Activated CD8-positive, alpha-beta memory T cell treated with anti-CD3 and anti-CD28 coated beads, Interleukin-2, amount 50 U/mL, for 1 hour (primary cell): ENCODE data around the gene INPP5A.

Experiments used
- DNase-seq: peaks from one replicate; pipeline ENCODE4 v3.0.0-alpha.2; 2020; ENCODE audit errors: extremely low read depth

The INPP5A gene

DNA sequence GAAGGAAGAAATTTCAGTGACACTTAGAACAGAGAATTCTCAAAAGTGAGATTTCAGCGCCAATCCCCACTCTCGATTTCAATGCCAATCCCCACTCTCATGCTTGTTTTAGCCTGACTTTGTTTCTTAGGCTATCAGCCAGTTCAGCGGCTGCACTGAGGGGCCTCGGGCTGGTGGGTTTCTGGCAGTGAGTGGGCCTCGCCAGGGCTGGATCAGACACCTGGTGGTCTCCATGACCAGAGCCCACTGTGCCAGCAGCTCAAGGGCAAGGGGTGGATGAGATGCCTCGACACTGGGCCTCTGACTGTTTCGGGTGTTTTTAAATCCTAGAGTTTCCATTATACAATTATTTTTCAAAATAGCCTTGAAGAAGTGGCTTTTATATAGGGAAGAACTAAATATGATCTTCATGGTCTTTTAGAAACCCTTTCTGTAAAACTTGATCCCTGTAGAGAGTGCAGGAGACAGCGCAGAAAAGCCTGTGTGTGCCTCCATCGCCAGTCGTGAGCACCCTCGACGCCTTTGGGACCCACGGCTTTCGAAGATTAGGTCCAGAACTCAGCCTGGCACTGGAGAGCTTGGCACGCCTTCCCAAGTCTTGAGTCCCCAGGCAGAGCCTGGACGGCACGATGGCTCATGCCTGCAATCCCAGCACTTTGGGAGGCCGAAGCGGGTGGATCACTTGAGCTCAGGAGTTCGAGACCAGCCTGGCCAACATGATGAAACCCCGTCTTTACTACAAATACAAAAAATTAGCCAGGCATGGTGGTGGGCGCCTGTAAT, 76.2 kb downstream of the INPP5A start:
- no peak for DNase-seq

DNA sequence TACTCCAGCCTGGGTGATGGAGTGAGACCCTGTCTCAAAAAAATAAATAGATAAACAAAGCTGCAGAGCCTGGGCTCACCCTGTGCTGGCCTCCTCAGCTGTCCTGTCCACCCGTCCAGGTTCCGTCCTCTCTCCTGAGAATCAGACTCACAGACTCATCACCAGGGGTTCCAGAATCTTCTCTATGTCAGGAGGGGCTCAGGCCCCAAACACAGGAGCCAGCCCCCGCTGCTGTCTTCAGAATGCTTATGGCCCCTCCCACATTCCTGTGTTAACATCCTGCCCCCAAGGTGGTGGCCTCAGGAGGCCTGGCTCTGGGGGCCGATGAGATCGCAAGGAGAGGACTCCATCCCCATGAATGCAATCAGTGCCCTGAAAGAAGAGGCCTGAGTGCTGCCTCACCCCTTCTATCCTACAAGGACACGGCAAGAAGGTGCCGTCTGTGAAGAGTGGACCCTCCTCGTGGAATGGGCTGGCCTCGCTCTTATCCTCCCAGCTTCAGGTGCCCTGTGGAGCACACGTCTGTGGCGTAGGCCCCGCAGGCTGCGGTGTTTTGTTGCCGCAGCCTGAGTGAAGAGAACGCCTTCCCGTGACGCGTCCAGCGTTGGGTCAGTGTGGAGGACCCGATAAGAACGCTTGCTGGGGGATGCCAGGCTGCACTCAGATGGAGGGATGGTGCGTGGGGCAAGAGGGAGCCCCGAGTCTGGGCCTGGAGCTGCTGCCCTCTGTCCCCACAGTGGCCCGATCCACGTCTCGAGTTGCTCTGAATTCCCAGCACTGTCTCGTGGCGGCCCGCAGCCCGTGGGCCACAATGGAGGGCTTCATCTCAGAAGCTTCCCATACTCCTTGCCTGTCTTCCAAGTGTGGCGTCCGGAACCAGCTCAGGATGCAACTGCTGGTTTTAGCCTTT, 77.1 kb downstream of the INPP5A start:
- DNase-seq, result no peak

DNA sequence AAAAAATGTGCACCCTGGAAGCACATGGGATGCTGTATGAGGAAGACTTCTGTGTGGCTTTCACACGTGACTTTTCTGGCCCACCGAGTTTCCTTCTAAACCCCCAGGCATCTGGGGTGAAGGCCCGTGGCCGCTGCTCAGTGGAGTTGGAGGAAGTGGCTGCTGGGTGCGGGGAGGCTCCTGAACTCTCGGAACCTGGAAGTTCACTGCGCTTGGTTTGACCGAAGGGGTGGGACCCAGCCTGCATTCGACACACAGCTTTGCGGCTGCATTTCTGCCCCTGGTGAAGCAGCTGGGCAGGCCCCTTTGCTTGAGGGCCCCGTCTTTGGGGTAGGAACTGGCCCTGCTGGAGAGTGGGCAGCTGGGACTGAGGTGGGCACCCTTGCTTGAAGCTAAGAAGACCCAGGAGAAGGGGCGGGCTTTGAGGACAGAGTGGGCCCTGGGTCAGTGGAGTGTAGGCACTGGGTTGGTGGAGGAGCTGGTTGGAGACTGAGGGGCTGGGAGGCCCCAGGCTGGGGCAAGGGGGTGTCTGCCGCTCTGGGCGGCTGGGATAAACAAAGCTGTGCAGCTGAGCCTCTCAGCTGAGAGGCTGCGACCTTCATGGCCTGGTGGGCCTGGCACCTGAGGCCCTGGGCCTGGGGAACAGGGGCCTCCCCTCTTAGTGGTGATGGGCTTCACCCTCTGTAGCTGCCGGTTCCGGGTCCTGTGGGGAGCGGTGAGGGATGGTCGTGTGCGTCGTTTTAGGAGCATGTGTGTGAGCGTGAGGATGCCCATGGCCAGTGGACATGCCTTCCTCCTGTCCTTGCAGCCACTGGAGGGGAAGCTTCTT, 78.0 kb downstream of the INPP5A start:
- DNase-seq, result no peak

DNA sequence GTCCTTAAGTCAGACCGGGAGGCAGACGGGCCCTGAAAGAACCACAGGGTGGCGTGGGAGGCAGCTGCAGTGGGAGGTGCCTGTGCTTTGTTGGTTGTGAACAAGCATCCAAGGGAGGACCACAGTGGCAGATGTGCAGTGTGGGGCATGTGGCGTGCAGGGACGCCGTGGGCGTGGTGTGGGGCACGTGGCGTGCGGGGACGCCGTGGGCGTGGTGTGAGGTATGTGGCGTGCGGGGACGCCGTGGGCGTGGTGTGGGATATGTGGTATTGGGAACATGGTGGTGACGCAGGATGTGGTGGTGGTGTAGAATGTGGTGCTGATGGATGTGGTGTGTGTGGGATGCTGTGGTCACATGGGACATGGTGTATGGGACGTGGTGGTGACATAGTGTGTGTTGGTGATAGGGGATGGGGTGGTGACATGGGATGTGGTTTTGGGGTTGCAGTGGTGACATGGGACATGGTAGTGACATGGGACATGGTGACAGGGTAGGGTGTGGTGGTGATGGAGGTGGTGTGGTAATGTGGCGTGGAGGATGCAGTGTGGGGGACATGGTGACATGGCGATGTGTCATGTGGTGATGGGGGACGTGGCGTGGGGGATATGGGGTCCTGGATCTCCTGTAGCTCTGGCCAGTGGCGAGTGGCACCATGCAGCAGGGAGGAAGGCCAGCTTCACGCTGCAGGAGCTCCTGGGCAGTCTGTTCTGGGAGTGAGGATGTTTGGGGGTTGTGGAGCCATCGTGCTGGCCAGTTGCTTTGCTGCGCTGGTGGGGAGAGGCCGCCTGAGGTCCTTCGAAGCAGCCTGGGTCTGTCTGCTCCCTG, 78.8 kb downstream of the INPP5A start:
- peak; percentile 47 for DNase-seq

DNA sequence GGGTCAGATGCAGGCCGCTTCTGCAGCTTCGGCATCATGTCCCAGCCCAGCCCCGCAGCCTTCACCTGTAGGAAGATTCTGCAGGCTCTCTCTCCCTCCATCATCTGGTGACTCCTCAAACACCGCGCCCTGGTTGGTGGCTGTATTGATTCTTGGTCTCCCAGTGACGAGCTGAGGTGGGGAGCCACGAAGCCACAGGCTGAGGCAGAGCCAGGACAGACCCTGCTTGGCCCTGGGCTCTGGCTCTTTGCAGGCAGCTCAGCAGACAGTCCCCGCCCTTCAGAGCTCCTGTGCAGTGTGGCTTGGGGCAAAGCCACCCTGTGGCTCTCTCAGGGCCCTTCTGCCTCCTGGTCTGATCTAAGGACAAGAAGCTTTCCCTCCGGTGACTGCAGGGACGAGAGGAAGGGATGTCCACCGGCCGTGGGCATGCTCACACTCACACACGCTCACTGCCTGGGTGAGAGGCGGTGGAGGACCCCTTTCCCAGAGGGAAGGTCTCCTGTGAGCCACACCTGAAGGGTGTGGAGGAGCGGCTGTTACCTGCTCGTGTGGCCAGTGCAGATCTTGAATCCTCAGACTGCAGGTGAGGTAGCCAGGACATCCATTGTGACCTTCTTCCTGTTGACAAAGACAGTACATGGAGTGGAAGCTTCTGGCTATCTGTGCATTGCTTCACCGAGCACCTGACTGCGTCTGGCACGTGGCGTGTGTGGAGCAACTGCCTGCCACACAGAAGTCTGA, 79.6 kb downstream of the INPP5A start:
- no peak for DNase-seq

DNA sequence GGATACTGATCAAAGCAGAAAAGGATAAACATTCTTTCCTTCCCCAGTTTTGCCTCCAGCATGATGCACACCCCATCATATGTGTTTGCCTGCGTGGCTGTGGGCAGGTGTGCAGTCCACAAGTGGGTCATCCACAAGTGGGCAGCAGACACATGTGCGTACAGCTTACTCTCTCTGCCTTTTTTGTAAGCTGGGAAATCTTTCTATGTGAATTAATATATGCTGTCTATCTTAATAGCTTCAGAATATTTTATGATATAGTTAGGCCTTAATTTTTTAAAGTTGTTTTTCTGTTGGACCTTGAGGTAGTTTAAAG, 80.1 kb downstream of the INPP5A start:
- DNase-seq, result no peak

DNA sequence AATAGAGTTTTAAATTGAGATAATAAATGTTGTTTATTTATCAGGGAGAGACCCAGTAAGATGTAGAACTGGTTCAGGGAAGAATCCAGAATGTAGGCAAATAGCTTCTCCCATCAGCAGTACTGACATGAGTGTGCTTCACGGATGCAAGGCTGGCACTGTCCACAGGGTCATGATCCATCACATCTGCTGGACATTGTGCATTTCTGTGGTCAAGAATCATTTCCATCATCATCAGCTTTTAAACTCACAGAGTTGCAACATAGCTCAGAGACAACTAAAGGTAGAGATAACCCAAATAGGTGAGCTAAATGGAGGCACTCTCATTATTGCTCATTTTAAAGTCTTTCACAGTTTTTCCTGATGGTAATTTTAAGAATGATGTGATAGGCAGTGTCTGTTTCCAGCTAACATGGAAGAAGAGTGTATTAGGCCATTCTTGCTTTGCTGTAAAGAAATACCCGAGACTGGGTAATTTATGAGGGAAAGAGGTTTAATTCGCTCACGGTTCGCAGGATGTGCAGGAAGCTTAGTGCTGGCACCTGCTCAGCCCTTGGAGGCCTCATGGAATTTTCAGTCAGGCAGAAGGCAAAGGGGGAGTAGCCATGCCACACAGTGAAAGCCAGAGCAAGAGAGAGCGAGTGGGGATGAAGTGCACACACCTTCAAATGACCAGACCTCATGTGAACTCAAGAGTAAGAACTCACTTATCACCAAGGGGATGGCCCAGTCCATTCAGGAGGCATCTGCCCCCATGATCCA, 80.8 kb downstream of the INPP5A start:
- no peak for DNase-seq

DNA sequence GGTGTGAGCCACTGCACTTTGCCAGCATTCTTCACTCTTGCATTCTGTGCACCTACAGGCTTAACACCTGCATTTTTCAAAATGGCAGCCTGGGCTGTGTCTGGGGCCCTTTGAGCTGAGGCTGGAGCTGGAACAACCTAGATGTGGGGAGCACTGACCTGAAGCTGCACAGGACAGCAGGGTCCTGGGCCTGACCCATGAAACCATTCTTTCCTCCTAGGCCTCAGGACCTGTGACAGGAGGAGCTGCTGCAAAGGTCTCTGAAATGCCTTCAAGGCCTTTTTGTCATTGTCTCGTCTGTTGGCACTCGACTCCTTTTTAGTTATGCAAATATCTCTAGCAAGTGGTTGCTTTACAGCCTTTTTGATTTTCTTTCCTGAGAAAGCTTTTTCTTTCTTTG, 82.3 kb downstream of the INPP5A start:
- DNase-seq, result no peak

DNA sequence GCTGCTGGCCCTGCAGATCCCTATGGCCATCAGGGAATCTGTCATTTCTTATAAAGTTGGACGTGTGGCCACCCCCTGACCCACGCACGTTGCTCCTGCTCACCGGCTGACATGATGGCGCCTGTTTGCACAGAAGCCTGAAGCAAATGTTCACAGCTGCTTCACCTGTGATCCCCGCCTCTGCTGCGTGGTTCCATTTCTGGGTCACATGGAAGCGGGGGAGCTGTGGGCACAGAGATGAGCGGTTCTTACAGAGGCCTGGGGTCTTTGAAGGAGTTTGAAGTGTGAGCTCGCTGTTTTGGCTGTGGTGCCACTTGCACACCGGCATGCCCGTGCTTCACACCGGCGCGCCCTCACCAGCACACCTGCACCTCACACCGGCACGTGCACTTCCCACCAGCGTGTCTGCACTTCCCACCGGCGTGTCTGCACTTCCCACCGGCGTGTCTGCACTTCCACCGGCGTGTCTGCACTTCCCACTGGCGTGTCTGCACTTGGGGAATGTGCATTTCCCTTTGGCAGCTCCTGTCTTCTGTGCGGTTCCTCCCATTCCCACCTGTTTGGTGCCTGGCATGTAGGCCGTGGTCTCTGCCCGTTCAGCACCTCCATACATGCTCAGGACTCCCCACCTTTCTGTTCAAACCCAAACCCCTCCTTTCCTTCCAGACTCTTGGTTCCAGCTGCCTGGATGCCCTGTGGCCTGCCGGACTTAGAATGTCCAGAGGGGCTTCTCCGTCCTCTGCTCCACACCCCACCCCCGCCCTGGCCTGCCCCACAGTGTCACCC, 86.7 kb downstream of the INPP5A start:
- no peak for DNase-seq

DNA sequence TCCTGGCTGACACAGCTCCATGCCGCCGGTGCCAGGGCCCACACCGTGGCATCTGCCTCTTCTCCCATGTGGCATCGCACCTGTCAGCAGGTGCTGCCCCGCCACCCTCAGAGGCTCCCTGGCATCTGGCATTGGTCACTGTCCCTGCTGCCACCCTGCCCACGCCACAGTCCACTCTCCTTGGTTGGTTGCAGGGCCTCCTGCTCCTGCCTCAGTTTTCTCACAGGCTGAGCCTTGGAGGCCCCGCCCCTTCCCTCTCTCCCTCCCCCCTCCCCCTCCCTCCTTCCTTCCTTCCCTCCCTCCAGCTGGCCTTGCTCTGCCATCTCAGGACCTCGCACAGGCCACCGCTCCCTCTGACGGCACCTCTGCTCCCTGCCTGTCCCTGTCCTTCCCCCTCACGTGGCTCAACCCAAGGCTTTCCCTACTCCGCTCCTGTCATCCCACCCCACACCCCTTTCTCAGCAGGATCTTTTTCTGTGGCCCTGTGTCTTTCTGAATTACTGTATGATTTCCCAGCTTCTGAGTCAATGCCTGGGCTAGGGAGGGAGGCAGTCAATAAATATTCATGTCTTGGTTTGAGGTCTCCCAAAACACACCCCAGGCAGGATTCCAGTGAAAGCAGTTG, 87.4 kb downstream of the INPP5A start:
- no peak for DNase-seq

DNA sequence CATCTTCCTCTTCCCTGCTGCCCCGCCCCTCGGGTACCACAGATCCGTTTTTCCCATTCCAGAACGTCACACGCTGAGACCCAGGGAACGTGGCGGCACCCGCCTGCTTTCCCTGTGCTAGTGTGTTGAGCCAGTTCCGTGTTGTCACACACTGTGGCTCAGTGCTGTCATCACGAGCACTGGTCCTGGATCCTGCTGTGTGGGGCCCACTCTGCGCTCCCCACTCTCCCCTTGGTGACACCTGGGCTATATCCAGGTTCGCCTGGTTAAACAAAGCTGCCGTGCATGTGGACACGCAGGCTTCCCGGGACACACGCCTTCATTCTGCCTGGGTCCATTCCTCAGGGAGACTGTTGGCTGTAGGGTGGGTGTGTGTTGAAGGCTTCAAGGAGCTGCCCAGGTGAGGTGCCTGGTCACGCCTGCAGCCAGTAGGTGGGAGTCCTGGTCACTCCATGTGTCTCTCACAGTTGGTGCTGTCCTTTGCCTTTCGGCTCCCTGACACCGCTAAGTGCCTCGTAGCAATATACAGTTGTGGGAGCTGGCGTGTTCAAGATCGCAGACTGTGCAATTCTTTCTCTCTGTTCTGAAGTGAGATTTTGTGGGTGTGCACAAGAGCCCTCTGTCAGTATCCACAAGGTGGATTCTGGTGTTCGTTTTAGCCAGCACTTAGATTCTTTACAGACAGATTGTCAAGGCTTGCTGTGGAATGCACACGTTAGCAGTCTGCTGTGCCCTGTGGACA, 88.6 kb downstream of the INPP5A start:
- no peak for DNase-seq

DNA sequence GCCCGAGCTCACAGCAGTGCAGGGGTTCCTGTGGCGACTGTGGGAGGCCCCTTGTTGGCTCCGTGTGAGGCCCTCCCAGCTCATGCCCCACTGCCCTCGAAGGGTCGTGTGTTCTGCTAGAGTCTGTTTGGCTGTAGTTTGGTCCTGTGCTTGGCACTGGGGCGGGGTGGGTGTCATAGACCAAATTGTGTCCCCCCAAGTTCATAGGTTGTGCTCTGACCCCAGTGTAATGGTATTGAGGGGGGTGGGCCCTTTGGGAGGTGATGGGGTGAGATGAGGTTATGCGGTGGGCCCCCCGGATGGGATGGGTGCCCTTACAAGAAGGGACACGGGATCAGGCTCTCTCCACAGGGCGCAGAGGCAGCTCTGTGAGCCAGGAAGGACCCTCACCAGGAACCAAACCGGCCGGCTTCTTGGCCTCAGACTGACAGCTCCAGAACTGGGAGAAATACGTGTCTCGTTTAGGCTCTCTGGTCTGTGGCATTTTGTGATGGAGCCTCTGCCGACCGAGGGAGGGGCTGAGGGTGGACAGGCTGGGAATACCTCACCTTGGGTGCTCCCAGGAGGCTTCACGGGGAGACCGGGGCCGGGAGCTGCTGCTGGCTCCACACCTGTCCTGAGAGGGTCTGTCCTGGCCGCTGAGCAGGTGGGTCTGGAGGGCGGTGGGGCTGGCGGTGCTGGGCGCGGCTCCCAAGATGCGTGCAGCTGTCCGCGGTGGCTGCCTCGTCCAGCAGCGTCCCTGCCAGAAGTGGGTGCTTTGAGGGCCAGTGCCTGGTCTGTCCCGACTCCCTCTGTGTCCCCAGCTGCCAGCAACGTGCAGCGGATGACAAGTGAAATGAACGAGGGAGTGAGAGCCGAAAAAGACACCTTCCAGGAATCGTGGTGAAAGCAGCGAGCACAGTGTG, 89.4 kb downstream of the INPP5A start:
- DNase-seq, result no peak

DNA sequence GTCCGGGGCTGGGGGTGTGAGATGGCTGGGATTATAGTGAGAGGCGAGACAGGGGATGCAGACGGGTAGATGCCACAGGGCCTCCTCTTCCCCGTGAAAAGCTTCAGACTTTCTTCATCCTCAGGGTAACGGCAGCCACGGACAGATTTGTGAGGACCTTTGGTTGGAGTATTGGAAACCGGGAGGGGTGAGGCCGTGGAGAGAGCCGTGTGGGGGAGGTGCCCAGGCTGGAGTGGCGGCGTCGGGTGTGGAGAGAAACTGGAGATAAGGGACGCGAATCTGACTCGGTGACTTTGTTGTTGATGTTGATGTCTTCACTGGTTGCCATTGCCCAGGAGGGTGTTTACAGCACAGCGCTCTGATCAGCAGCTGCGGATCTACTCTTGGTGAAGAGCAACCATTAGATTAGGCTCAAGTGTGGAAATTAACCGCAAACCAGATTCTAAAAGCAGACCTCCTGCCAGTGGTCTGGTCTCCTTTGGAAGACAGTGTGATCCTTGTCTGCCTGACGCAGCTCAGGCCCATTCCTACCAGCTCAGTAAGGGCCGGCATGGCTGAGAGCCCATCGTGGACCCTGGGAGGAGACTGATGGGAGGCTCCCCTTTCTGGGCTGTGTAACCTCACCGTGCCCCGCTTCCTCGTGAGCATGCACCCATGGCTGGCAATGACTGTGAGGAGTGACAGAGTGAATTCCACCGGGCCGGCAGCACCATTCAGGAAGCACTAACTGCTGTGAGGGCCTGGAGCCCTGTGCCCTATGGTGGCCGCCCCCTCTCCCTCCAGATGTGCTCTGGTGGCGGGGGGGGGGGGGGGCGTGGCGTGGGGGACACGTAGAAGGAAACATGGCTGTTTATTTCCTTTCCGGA, 90.3 kb downstream of the INPP5A start:
- DNase-seq, result no peak

DNA sequence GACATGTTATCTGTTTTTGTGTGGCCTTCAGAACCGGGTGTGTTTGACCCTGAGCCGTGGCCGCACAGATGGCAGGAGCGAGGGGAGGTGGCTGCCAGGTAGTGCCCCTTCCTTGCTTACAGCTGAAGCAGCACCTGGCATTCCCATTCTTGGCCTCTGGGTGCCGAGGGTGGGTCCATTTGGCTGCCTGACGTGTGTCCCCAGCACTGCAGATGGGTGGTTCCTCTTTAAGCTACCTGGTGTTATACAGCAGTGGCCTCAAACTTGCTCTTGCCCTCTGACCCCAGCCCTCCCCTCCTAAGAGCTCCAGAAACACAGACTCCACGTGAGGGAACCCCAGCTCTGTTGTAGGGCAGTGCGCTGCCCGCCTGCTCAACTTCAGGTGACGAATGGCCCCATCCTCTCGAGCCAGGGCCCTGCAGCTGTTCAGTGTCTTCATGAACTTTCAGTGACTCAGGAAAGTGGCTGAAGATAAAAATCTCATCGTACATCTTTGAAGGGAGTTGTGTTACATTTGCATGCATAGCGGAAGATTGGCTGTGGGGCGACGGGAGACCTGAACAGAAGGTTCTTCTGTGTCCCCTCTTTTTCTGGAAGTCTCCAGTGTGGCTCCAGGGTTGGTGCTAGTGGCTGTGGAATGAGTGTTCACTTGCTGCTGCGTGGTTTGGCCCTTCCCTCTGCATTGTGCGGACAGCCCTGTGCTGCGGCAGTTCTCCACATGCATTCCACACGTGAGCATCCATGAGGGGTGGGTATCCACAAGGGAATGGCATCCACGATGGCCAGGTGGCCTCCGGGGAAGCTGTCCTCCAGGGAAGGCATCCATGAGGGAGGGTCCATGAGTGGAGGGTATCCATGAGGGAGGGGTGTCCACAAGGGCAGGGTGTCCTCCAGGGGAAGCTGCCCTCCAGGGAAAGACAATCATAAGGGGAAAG, 91.6 kb downstream of the INPP5A start:
- no peak for DNase-seq

DNA sequence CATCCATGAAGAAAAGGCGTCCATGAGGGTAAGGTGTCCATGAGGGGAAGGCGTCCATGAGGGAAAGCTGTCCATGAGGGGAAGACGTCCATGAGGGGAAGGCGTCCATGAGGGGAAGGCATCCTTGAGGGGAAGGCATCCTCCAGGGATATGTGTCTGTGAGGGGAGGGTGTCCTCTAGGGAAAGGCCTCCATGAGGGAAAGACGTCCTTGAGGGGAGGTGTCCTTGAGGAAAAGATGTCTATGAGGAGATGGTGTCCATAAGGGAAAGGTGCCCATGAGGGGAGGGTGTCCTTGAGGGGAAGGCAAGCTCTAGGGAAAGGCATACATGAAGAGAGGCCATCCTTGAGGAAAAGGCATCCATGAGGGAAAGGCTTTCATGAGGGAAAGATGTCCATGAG, 92.6 kb downstream of the INPP5A start:
- no peak for DNase-seq
